GM12878 (cell line): ENCODE results near the gene ICE2. TPM values are rescaled to one million over a fixed set of nuclear protein-coding genes. Genes with fewer than 3 reads are reported as not detected.

Experiments
- ATAC-seq: fragments of 200-7000 bp; cut with Tn5 transposase; 3 replicates; pipeline ENCODE4 v1.9.1; 2020; ENCODE audit warnings: mild to moderate bottlenecking, moderate library complexity
- BruUV-seq: library from RNA; stranded (reverse); fragments of 400-500 nt; replicated peaks from 2 replicates; lab custom pipeline; 2021; lab: Mats Ljungman, UMichigan
- CTCF ChIA-PET: fragments of 300-600 bp; sonication (Branson Sonifier 250); formaldehyde crosslinking; extraction: SDS; loops from one replicate; lab custom pipeline; 2021; ENCODE audit warnings: inconsistent platforms; lab: Yijun Ruan, JAX
- POLR2A ChIA-PET: fragments of 350-600 bp; formaldehyde crosslinking; extraction: SDS; loops from one replicate; lab custom pipeline; 2021; ENCODE audit warnings: inconsistent platforms; lab: Charles Lee
- RAD21 ChIA-PET: fragments of 300-600 bp; sonication (Branson Sonifier 250); formaldehyde crosslinking; loops from one replicate; lab custom pipeline; 2023; ENCODE audit warnings: antibody characterized with exemption; ENCODE audit not compliant: unreplicated experiment; lab: Charles Lee
- SMC1A ChIA-PET: fragments of 300-600 bp; sonication (Branson Sonifier 250); formaldehyde crosslinking; loops from one replicate; lab custom pipeline; 2023; ENCODE audit not compliant: unreplicated experiment, uncharacterized antibody; lab: Charles Lee
- DNase-seq: peaks from one replicate; pipeline ENCODE4 v3.0.0-alpha.2; 2011; ENCODE audit warnings: low read depth, low spot score
- FAIRE-seq: peaks from 3 replicates; lab custom pipeline; 2011; peaks lifted over from hg19 to GRCh38; lab: Jason Lieb, UNC
- H2AFZ ChIP-seq: 2 replicates; pipeline ENCODE4 v1.6.0; 2011; ENCODE audit warnings: low read depth, low read length, control low read depth; ENCODE audit not compliant: control insufficient read depth
- H3K27ac ChIP-seq: 2 replicates; pipeline ENCODE4 v1.5.1; 2011; ENCODE audit warnings: control low read depth; ENCODE audit not compliant: control insufficient read depth, insufficient read depth
- H3K27me3 ChIP-seq, 2 experiments: replicated peaks in 1 of 2; 2 replicates each; pipeline versions ENCODE4 v1.6.0 to v1.6.1; 2011; ENCODE audit warnings: low read length in 1 of 2; ENCODE audit not compliant: control insufficient read depth in 2 of 2, insufficient read depth in 2 of 2
- H3K36me3 ChIP-seq, 2 experiments: 2 replicates each; pipeline ENCODE4 v1.5.1; 2011; ENCODE audit warnings: low read length in 1 of 2; ENCODE audit not compliant: control insufficient read depth in 2 of 2, insufficient read depth in 2 of 2
- H3K4me1 ChIP-seq: 2 replicates; pipeline ENCODE4 v1.6.1; 2011; ENCODE audit warnings: mild to moderate bottlenecking, low read length, moderate library complexity, mixed read lengths; ENCODE audit not compliant: control insufficient read depth, insufficient read depth
- H3K4me2 ChIP-seq: 2 replicates; pipeline ENCODE4 v1.6.0; 2011; ENCODE audit warnings: control low read depth; ENCODE audit not compliant: control insufficient read depth, insufficient read depth
- H3K4me3 ChIP-seq: fragments of 200-600 bp; sonication (generic); 2 replicates; pipeline ENCODE4 v1.5.1; 2016
- H3K79me2 ChIP-seq: 2 replicates; pipeline ENCODE4 v1.6.0; 2011; ENCODE audit warnings: low read length; ENCODE audit not compliant: control insufficient read depth, insufficient read depth
- H3K9ac ChIP-seq: 2 replicates; pipeline ENCODE4 v1.8.0; 2011; ENCODE audit warnings: low read length, control low read depth, mixed read lengths; ENCODE audit not compliant: control insufficient read depth, insufficient read depth
- H3K9me3 ChIP-seq: replicated peaks from 3 replicates; pipeline ENCODE4 v1.5.1; 2011; ENCODE audit warnings: mild to moderate bottlenecking, low read length; ENCODE audit not compliant: control insufficient read depth, insufficient read depth
- H4K20me1 ChIP-seq: 2 replicates; pipeline ENCODE4 v1.6.0; 2011; ENCODE audit not compliant: control insufficient read depth, insufficient read depth
- EED ChIP-seq: sonication (generic); IDR thresholded peaks from 2 replicates; pipeline ENCODE4 v1.6.1; 2016; ENCODE audit warnings: antibody characterized with exemption, low read depth
- KLF5 ChIP-seq: fragments of 450-650 bp; IDR thresholded peaks from 2 replicates; pipeline ENCODE4 v1.6.1; 2014; ENCODE audit warnings: mild to moderate bottlenecking; ENCODE audit not compliant: partially characterized antibody
- MEF2B ChIP-seq: fragments of 450-650 bp; IDR thresholded peaks from 2 replicates; pipeline ENCODE4 v1.6.1; 2018; ENCODE audit warnings: mild to moderate bottlenecking, moderate library complexity; ENCODE audit not compliant: partially characterized antibody, poor library complexity, severe bottlenecking
- NFYA ChIP-seq: IDR thresholded peaks from 2 replicates; pipeline ENCODE4 v1.6.1; 2011; ENCODE audit warnings: low read depth, mild to moderate bottlenecking, low read length, improper control_type of control experiment, borderline replicate concordance
- POLR2AphosphoS2 ChIP-seq: IDR thresholded peaks from 2 replicates; pipeline ENCODE4 v1.6.1; 2011; ENCODE audit warnings: low read depth, mild to moderate bottlenecking, low read length, improper control_type of control experiment, moderate library complexity
- SIX5 ChIP-seq: IDR thresholded peaks from 2 replicates; pipeline ENCODE4 v1.6.1; 2011; ENCODE audit warnings: mild to moderate bottlenecking, low read depth, low read length, moderate library complexity; ENCODE audit not compliant: severe bottlenecking
- SMAD1 ChIP-seq: fragments of 450-650 bp; IDR thresholded peaks from 2 replicates; pipeline ENCODE4 v1.6.1; 2018; ENCODE audit warnings: mild to moderate bottlenecking, low read depth; ENCODE audit not compliant: partially characterized antibody
- USF1 ChIP-seq: IDR thresholded peaks from 2 replicates; pipeline ENCODE4 v1.6.1; 2011; ENCODE audit warnings: borderline replicate concordance, low read depth, mild to moderate bottlenecking, moderate library complexity, mixed read lengths, low read length; ENCODE audit not compliant: insufficient read depth; ENCODE audit errors: extremely low read length
- WGBS: methylation state at CpG from one replicate; pipeline ENCODE4 v1.1.6; 2016; ENCODE audit warnings: low lambda C conversion rate; ENCODE audit not compliant: insufficient replicate concordance, insufficient coverage; ENCODE audit errors: missing lambda C conversion rate; 5-methylcytosine and 5-hydroxymethylcytosine counted together
- in situ Hi-C: fragments of 300-500 bp; cut with MboI; formaldehyde crosslinking; loops from 9 replicates; pipeline ENCODE4 v1.14.3; 2018; ENCODE audit warnings: mixed read lengths
- intact Hi-C: fragments of 100-400 bp; cut with micrococcal nuclease; formaldehyde crosslinking; loops from one replicate; pipeline ENCODE4 v1.14.2; 2022; ENCODE audit not compliant: unreplicated experiment
- polyA plus RNA-seq, 11 experiments: library from polyadenylated mRNA; depleted of rRNA in 4 of 11; unstranded in 6 of 11; stranded (reverse) in 5 of 11; fragments of >200 nt; fragmentation: Nextera tagmentation in 4 of 11; fragmentation: Illumina TruSeq in 1 of 11; extraction: Ambion mirVana in 4 of 11; extraction: Trizol in 1 of 11; gene quantifications; 1 replicate in 1 of 11; 2 replicates in 10 of 11; pipeline versions ENCODE4 v1.2.1 to v1.2.3, GENCODE V29; 2011 to 2016; ENCODE audit warnings: inconsistent platforms in 2 of 11, missing spikeins in 2 of 11, low read depth in 1 of 11
- total RNA-seq, 4 experiments: library from RNA; depleted of rRNA in 3 of 4; stranded (reverse); fragments of >200 nt in 3 of 4; fragmentation: Illumina TruSeq in 1 of 4; extraction: Trizol in 1 of 4; gene quantifications; 2 replicates each; pipeline versions ENCODE4 v1.2.1 to v1.2.3, GENCODE V29; 2013 to 2021
- TF ChIP-seq, protein P1 (sequence below): fragments of 450-650 bp; IDR thresholded peaks from 2 replicates; pipeline ENCODE4 v1.6.1; 2016; ENCODE audit warnings: mild to moderate bottlenecking, moderate library complexity, borderline replicate concordance
- TF ChIP-seq, protein P2 (sequence below): fragments of 450-650 bp; IDR thresholded peaks from 2 replicates; pipeline ENCODE4 v1.6.1; 2018; ENCODE audit warnings: borderline replicate concordance, mild to moderate bottlenecking; ENCODE audit not compliant: partially characterized antibody
- TF ChIP-seq, protein P3 (sequence below): IDR thresholded peaks from 2 replicates; pipeline ENCODE4 v1.6.1; 2012; ENCODE audit warnings: low read length, inconsistent platforms

Gene ICE2
- total and polyA plus RNA-seq, 10 of the 15 experiments (the other 5 are each of a cell fraction or from before 2014, with no cell fraction given), result 14.2 to 62.0 (median 44.9) TPM

DNA sequence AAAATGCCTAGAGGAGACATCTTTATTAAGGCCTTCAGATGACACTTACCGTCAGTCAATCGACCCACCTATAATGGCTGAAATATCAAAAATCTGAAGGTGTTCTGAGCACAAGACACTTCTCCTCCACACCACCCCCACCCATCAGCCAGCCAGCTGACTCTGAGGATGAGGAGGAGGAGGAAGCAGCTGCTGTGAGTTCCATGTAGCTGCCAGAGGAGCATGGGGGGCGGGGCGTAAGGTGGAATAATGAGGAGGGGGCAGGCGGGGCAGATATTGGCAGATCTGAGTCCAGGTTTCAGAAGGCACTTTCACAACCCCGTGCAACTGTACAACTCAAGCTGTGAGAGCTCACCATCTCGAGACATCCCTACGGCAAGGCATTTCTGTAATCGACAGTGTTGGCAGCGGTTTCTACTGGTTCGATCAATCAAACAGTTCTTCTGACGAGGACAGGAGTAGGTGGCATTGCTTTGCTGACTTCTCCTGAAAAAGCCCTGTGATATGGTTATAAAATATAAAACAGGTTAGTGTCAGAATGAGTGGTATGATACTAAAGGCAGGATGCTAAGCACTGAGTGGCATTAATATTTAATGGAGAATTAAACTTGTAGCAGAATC lies 35.4 kb upstream of the ICE2 start:
- in situ Hi-C loops, result loop anchor here (5.0 to 25.0 kb wide), 3 partner anchors 152 to 1323 kb away; no protein-coding TSS in a partner anchor
- no peak for ATAC-seq
- TF ChIP-seq, protein P1, sequence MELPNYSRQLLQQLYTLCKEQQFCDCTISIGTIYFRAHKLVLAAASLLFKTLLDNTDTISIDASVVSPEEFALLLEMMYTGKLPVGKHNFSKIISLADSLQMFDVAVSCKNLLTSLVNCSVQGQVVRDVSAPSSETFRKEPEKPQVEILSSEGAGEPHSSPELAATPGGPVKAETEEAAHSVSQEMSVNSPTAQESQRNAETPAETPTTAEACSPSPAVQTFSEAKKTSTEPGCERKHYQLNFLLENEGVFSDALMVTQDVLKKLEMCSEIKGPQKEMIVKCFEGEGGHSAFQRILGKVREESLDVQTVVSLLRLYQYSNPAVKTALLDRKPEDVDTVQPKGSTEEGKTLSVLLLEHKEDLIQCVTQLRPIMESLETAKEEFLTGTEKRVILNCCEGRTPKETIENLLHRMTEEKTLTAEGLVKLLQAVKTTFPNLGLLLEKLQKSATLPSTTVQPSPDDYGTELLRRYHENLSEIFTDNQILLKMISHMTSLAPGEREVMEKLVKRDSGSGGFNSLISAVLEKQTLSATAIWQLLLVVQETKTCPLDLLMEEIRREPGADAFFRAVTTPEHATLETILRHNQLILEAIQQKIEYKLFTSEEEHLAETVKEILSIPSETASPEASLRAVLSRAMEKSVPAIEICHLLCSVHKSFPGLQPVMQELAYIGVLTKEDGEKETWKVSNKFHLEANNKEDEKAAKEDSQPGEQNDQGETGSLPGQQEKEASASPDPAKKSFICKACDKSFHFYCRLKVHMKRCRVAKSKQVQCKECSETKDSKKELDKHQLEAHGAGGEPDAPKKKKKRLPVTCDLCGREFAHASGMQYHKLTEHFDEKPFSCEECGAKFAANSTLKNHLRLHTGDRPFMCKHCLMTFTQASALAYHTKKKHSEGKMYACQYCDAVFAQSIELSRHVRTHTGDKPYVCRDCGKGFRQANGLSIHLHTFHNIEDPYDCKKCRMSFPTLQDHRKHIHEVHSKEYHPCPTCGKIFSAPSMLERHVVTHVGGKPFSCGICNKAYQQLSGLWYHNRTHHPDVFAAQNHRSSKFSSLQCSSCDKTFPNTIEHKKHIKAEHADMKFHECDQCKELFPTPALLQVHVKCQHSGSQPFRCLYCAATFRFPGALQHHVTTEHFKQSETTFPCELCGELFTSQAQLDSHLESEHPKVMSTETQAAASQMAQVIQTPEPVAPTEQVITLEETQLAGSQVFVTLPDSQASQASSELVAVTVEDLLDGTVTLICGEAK, result no peak
- TF ChIP-seq KLF5 (no peak), MEF2B (no peak), POLR2AphosphoS2 (no peak), SIX5 (no peak), EED (no peak), USF1 (no peak), SMAD1 (no peak), NFYA (no peak)
- TF ChIP-seq, protein P2, sequence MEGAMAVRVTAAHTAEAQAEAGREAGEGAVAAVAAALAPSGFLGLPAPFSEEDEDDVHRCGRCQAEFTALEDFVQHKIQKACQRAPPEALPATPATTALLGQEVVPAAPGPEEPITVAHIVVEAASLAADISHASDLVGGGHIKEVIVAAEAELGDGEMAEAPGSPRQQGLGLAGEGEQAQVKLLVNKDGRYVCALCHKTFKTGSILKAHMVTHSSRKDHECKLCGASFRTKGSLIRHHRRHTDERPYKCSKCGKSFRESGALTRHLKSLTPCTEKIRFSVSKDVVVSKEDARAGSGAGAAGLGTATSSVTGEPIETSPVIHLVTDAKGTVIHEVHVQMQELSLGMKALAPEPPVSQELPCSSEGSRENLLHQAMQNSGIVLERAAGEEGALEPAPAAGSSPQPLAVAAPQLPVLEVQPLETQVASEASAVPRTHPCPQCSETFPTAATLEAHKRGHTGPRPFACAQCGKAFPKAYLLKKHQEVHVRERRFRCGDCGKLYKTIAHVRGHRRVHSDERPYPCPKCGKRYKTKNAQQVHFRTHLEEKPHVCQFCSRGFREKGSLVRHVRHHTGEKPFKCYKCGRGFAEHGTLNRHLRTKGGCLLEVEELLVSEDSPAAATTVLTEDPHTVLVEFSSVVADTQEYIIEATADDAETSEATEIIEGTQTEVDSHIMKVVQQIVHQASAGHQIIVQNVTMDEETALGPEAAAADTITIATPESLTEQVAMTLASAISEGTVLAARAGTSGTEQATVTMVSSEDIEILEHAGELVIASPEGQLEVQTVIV, result no peak
- TF ChIP-seq, protein P3, sequence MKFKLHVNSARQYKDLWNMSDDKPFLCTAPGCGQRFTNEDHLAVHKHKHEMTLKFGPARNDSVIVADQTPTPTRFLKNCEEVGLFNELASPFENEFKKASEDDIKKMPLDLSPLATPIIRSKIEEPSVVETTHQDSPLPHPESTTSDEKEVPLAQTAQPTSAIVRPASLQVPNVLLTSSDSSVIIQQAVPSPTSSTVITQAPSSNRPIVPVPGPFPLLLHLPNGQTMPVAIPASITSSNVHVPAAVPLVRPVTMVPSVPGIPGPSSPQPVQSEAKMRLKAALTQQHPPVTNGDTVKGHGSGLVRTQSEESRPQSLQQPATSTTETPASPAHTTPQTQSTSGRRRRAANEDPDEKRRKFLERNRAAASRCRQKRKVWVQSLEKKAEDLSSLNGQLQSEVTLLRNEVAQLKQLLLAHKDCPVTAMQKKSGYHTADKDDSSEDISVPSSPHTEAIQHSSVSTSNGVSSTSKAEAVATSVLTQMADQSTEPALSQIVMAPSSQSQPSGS, result no peak

More for the DNA sequence above, 35.4 kb upstream of the ICE2 start:
- H3K9me3 ChIP-seq, result no peaks in the 10 kb centered on the region
- H4K20me1 ChIP-seq, result no peaks in the 10 kb centered on the region
- peaks cover 8 to 19% of the 10 kb centered on the region in 2 experiments for H3K36me3 ChIP-seq
- peaks cover 1% of the 10 kb centered on the region; the same call in 1 of the 2 replicates for H3K4me1 ChIP-seq
- H3K27ac ChIP-seq, result no peak overlapping the region
- ChIA-PET RAD21 (no interaction called here), POLR2A (no interaction called here), SMC1A (interaction anchor here (2.1 kb wide), 1 partner anchor 37 kb away, joined by 8 read pairs; no protein-coding TSS in a partner anchor), CTCF (interaction anchor here (1.5 kb wide), 1 partner anchor 402 kb away, joined by 4 read pairs; no protein-coding TSS in a partner anchor)
- H3K9ac ChIP-seq, result no peak overlapping the region
- no peaks in the 10 kb centered on the region for H3K27me3 ChIP-seq
- no peaks in the 10 kb centered on the region; the same call in 1 of the 2 replicates for H3K79me2 ChIP-seq
- no peak for DNase-seq
- intact Hi-C loops, result no loop called here
- WGBS, result 92% methylated on average over 11 of the region's 12 CpGs
- no peak for FAIRE-seq
- no peak overlapping the region for H2AFZ ChIP-seq
- BruUV-seq, result no TSS peak
- H3K4me2 ChIP-seq, result no peak overlapping the region
- H3K4me3 ChIP-seq, result no peak overlapping the region
